GM10847 (cell line): ENCODE data around the gene PFKFB2.

Experiments
- POLR2A ChIP-seq: IDR thresholded peaks from 2 replicates; pipeline ENCODE4 v1.6.1; 2011; ENCODE audit not compliant: insufficient read length; ENCODE audit errors: extremely low read depth

PFKFB2 gene

DNA sequence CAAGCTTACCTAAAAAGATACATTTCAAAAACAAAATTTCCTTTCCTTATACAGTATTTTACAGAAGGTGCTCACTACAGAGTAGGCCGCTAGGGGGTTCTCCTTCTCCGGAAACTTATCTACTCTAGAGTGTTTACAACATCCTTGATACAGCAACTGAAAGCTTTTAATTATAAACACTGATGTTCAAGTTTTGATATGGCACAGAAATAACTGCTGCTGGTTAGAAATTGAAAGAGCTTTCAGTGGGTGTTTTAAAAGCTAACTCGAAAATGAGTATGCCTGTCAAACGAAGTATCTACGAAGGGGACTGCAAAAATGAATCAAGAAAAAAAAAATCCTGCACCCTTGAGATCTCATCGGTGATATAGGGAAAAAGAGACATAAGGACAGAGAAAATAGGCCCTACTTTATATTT, 3.1 kb upstream of the PFKFB2 start:
- no peak for TF ChIP-seq POLR2A

GRCh38 chr1:207050480-207051190, 2.4 kb upstream of the PFKFB2 start:
- peak; percentile 50 for TF ChIP-seq POLR2A

DNA sequence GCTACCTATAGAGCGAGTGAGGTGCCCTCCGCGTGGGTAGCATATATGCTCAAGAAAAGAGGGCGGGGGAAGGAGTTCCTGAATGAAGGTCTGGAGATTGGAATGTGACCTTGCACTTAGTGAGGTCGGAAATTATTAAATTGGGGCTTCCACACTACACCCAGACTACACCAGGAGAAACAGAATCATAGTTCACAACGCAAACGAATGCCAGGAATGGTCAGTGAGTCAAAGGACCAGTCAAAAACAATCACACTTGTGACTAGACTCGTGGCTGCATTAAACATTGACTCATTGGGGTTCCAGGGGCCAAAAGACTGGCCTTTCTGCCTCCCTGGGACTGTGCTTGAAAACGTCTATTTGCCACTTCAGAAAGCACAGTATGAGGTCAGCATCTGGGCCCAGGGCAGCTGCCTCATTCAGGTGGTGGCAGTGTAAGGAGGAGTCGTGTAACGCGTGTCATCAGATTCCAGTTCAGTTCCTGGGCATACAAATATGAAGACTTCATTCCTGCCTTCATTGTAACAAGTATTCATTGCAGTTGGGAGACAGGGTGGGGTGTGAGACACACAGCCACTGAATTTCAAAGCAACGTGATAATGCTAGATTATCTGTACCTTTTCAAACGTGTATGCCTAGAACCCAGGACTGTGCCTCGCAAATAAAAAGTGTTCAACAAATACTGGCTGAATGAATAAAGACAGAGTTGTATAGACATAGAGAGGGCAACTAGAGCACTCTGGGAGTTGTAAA, 1.7 kb upstream of the PFKFB2 start, which contains the start of gene YOD1:
TSS of gene YOD1 (minus strand) at position 18 of the 753 bp plus-strand sequence. CDS start 178 bp downstream, outside the sequence.
- no peak for TF ChIP-seq POLR2A

- no peak for TF ChIP-seq POLR2A
These were observed 1.4 kb downstream of the PFKFB2 start for GRCh38 chr1:207054491-207054890.

DNA sequence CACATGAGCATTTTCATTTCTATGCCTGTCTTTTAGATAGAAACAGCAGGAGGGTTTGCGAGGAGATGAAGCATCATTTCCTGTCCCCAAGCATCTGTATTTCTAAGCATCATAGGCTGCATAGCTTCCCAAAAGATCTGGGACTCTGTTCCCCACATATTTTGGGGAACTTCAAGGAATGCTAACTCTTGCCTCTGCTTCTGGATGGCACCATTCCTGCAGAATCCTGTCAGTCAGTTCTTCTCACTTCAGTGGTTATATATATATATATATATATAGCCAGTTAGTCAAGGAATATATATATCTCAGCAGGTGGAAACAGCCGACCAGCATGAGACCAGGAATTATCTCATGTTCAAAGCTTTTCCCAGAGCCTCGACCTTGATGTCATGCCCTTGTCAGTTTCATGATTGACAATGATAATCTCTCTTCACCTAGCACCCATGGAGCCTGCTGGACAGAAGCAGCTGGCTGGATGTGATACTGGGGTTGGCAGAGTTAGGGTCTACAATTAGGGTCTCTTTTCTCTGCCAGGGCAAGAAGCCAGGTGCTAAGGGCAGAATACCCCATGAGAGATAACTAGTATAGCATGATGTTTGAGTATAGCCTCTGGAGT, 2.4 kb downstream of the PFKFB2 start:
- TF ChIP-seq POLR2A, result no peak

DNA sequence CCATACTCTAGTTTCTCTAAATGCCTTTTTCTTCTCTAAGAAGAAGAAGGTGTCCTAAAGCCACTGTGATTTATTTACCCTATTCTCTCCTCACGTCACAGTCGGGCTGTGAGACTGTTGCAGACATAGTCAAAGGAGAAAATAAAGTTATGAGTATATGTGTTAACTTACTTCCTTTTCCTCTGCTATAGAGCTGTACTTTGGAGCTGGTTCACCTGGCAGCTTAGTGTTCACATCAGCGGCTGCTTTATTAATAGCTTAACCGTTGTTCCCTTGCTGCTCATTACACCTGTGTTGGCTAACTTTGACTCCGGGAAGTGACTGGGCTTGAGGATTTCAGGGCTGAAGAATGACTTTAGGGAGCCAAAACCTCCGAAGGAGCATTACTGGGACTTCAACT, 3.6 kb downstream of the PFKFB2 start:
- no peak for TF ChIP-seq POLR2A

GRCh38 chr1:207058252-207058651, 5.2 kb downstream of the PFKFB2 start:
- no peak for TF ChIP-seq POLR2A

DNA sequence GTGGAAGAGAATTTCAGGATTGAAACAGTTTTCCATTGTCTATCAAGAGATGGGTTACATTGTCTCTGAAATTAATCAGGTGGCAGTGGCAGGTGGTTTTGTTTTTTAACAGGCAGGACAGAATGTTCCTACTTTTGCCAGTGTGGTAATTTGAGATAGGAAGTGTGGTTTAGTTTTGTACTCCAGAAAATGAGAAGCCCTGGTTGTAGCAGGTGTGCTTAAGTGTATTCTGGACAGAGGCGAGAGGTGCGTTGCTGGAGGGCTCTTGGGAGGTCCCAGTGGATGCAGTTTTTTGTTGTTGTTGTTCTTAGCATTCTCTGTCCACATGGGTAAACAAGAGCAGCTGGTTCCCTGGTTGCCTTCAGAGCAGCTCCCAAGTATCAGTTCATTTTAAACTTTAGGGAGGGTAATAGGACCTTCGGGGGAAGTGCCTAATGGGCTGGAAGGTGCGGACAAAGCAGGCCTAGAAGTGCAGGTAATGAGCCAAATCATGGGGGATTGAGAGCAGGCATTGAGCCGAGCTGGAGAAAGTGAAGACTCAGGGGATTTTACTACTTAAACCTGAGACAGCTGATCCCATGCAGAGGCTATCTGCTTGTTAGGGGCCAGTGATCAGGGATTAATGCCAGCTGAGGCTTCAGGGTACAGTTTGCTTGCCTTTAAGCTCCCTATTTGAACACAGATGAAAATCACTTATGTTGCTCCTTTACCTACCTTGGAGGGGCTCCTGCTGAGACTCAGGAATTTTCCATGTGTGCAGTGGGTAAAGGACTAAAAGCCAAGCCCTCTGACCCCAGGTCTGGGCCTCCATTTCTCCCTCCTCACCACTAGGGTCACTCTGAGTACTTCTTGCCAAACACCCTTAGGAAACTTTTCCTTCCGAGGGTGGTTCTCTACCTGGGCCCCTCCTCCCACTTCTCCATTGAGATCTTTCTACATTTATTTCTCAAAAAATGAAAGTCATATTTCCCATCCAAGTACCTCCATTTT, 6.1 kb downstream of the PFKFB2 start:
- TF ChIP-seq POLR2A, result no peak

DNA sequence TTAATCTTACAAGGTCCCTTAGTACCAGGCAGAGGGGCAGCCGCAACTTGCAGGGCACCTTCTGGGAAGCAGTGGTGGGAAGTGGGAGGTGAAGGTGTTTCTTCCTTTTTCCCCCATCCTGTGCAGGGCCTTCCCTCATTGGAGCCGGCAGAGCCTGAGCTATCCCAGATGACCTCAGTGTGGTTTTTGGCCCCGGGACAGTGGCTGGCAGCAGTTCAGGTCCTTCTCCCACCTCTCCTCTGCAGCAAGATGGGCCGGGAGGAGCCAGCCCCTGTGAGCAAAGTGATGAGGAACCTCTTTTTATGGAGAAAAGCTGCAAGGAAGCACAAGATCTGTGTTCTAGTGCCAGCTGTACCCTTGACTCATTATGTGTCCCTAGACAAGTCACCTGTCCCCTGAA, 6.8 kb downstream of the PFKFB2 start:
- no peak for TF ChIP-seq POLR2A

- no peak for TF ChIP-seq POLR2A
These were observed 7.5 kb downstream of the PFKFB2 start for GRCh38 chr1:207060596-207060995.

DNA sequence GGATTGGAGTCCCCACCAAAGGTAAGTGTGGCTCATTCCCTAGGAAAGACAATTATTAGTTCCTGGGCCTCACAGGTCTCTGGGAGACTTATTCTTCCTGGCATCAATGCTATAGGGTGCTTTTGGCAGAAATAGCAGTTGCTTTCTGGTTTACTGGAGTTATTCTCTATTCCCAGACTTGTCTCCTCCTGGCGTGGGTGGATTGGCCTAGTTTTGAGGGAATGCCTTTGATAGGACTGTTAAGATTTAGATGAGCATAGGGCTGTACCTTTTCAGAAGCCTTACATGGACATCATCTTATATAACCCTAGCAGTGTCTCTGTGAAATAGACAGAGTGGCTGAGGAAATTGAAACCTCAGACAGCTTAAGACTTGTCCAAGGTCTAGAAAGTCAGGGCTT, 9.0 kb downstream of the PFKFB2 start:
- TF ChIP-seq POLR2A, result no peak

DNA sequence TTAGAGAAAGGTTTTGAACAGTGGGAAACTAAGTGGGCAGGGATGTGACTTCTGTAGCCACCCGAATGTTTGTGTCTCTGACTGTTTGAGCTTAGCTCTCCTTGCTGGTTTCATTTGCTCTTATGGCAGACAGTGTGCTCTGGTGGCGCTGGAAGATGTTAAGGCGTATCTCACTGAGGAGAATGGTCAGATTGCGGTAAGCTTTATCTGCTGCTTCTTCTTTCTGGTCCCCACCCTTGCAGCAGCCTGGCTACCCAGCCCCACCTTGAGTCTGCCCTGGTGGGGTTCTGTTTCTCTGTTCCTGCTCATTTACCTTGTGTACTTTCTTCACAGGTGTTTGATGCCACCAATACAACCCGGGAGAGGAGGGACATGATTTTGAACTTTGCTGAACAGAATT, 9.9 kb downstream of the PFKFB2 start:
- no peak for TF ChIP-seq POLR2A

DNA sequence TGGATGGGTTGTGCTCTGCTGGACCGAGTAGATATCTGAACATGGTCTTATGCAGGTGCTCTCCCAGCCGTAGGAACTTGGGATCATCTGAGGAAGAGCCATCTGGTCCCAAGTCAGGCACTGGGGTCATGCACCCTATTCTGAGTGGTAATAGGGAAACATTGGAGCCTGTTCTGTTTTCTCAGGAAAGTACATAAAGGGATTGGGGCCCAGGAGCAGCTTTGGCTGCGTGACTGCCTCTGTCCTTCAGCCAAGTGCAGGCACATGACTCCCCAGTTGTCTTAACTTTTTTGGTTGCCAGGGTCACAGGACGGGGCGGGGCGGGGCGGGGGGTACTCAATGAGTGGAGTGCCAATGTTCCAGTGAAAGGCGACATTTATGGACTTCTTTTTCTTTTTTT, 11.5 kb downstream of the PFKFB2 start:
- TF ChIP-seq POLR2A, result no peak

DNA sequence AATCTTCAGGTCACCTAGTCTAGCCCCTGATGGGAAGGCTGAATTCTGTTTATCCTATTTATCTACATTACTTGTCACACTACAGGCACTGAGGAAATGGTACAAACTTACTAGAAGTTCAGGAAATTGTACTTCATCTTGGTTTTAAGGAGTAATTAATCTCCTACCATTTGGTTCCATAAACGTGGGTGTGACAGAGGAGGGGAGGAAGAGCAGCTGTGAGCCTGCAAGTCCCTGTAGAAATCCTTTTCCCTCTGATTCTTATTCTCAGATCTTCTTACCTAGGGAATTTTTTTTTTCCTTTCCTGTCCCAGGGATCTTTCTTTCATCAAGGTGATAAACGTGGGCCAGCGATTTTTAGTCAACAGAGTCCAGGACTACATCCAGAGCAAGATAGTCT, 14.1 kb downstream of the PFKFB2 start:
- no peak for TF ChIP-seq POLR2A

DNA sequence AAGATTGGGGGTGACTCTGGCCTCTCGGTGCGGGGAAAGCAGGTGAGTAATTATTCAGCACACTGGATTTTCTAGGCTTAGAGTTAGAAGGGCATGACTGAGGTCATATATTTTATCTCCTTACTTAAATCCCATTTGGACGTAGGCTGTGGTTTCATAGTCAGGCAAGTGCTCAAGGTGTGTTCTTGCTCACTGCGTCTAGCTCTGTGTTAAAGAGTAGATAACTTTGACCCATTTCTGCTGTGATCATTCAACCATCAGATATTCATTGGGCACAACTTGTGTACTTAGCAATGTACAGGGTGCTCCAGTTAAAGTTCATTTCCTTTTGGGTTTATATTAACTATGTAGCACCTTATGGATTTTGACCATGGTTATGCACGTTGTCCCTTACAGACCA, 14.6 kb downstream of the PFKFB2 start:
- TF ChIP-seq POLR2A, result no peak

GRCh38 chr1:207069061-207069460, 16.0 kb downstream of the PFKFB2 start:
- TF ChIP-seq POLR2A, result no peak
